ENCODE measurements around the gene OR13C3. TPM values are rescaled to one million over a fixed set of nuclear protein-coding genes. Genes with fewer than 3 reads are reported as not detected.
"Not testable (repeated sequence)": the region's sequence is repeated elsewhere in the genome, so short reads cannot be mapped to it uniquely, and the experiment has no call there.

OR13C3 gene
- total RNA-seq, 1 donor from 2014 or later = not detected

DNA sequence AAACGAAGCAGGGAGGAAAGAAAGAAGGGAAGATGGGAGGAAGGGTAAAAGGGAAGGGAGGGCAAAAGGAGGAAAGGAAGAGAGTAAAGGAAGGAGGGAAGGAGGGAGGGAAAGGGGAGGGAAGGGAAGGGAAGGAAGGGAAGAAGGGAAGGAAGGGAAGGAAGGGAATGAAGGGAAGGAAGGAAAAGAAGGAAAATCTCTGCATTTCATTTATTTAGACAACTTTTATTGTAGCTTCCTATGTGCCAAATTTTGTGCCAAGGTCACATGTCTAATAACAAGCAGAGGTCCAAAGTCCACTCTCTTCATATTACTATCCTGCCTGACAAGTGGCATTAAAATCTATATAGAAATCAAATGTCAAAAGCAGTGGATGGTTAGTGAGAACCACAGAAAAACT, 2.6 kb upstream of the OR13C3 start:
- Histone ChIP-seq H3K27ac (no peak overlapping the region), H3K9me3 (no peaks in the 10 kb centered on the region), H3K4me3 (no peak overlapping the region), H3K36me3 (no peaks in the 10 kb centered on the region), H3K27me3 (ENCODE audit: low read depth) (no peaks in the 10 kb centered on the region), H3K4me1 (no peaks in the 10 kb centered on the region)
- ATAC-seq (no peak), DNase-seq (no peak)
- no peak for TF ChIP-seq CTCF (IDR thresholded peaks at IDR 0.05)
- intact Hi-C loops (cut with DNase I) = no loop called here

- Histone ChIP-seq H3K36me3 (no peaks in the 10 kb centered on the region), H3K27me3 (ENCODE audit: low read depth) (no peaks in the 10 kb centered on the region), H3K9me3 (no peaks in the 10 kb centered on the region), H3K27ac (no peak within 1 kb of the TSS), H3K4me3 (no peak within 1 kb of the TSS), H3K4me1 (no peaks in the 10 kb centered on the region)
- DNase-seq (no peak), ATAC-seq (no peak)
- intact Hi-C loops (cut with DNase I) = no loop called here
- no peak for TF ChIP-seq CTCF (IDR thresholded peaks at IDR 0.05)
These were observed 9.5 kb downstream of the OR13C3 start, which contains the start of gene OR13C4 for GRCh38 chr9:104527109-104527508. Gene OR13C4, minus strand, starts transcription at chr9:104527209. Its CDS starts 0 bp downstream, at chr9:104527209.

DNA sequence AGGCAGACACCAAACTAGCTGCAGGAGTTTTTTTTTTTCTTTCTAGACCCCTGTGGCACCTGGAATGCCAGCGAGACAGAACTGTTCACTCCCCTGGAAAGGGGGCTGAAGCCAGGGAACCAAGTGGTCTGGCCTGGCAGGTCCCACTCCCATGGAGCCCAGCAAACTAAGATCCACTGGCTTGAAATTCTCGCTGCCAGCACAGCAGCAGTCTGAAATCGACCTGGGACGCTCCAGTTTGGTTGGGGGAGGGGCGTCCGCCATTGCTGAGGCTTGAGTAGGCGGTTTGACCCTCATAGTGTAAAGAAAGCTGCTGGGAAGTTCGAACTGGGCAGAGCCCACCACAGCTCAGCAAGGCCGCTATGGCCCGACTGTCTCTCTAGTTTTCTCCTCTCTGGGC, 16.4 kb downstream of the OR13C3 start:
- DNase-seq; H3K27me3 ChIP-seq (ENCODE audit: low read depth); H3K27ac ChIP-seq; ATAC-seq; H3K9me3 ChIP-seq; H3K4me1 ChIP-seq; H3K4me3 ChIP-seq; intact Hi-C loops (cut with DNase I); H3K36me3 ChIP-seq: not testable (repeated sequence)

DNA sequence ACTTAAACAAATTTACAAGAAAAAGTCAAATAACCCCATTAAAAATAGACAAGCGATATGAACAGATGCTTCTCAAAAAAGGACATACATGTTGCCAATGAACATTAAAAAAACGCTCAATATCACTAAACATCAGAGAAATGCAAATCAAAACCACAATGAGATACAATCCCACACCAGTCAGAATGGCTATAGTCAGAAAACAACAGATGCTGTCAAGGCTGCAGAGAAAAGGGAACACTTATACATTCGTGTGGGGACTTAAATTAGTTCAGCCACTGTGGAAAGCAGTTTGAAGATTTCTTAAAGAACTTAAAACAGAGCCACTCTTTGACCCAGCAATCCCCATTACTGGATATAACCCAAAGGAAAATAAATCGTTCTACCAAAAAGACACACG, 21.8 kb downstream of the OR13C3 start:
- intact Hi-C loops (cut with DNase I) = no loop called here
- no peak overlapping the region for H3K4me3 ChIP-seq
- ATAC-seq (no peak), DNase-seq (no peak)
- H3K9me3 ChIP-seq = no peaks in the 10 kb centered on the region
- H3K36me3 ChIP-seq = no peaks in the 10 kb centered on the region
- H3K27me3 ChIP-seq (ENCODE audit: low read depth) = no peaks in the 10 kb centered on the region
- no peak overlapping the region for H3K27ac ChIP-seq
- H3K4me1 ChIP-seq = no peaks in the 10 kb centered on the region
- TF ChIP-seq CTCF (IDR thresholded peaks at IDR 0.05) = no peak

DNA sequence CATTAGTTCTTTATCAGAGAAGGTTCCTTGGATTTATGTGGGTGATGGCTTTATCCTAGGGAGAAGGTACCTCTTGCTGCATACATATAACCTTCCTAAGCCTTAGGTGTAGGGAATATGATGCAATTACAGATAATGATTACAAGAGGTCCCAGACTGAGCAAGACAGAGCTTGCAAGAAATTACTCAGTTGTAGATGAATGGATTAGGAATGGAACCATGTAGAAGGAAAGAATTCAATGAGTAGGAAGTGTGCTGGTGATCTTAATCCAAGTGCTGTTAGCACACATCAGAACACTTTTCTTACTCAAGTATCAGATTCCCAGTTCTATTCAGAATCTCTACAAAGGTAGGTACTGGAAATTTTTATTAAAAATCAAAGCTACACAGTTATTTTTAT, 30.1 kb downstream of the OR13C3 start:
- no peaks in the 10 kb centered on the region for H3K27me3 ChIP-seq (ENCODE audit: low read depth)
- no peak overlapping the region for H3K27ac ChIP-seq
- ATAC-seq (no peak), DNase-seq (no peak)
- no peaks in the 10 kb centered on the region for H3K9me3 ChIP-seq
- H3K4me1 ChIP-seq = no peaks in the 10 kb centered on the region
- no peak for TF ChIP-seq CTCF (IDR thresholded peaks at IDR 0.05)
- intact Hi-C loops (cut with DNase I) = no loop called here
- H3K36me3 ChIP-seq = no peaks in the 10 kb centered on the region
- H3K4me3 ChIP-seq = no peak overlapping the region

GRCh38 chr9:104503963-104504362, 32.7 kb downstream of the OR13C3 start, which contains the start of gene OR13F1:
Gene OR13F1, plus strand, starts transcription at chr9:104504263. Its CDS starts 0 bp downstream, at chr9:104504263.
- Histone ChIP-seq H3K27ac (no peak within 1 kb of the TSS), H3K9me3 (no peaks in the 10 kb centered on the region), H3K4me3 (no peak within 1 kb of the TSS), H3K4me1 (no peaks in the 10 kb centered on the region), H3K36me3 (no peaks in the 10 kb centered on the region), H3K27me3 (ENCODE audit: low read depth) (no peaks in the 10 kb centered on the region)
- intact Hi-C loops (cut with DNase I) = no loop called here
- no peak for ATAC-seq
- no peak for TF ChIP-seq CTCF (IDR thresholded peaks at IDR 0.05)
- no peak for DNase-seq

Measured in lower lobe of right lung (tissue), 2 donors.